Sigmoid colon (tissue), 7 donors: ENCODE results near the gene GNAI2. TPM values are rescaled to one million over a fixed set of nuclear protein-coding genes. Genes with fewer than 3 reads are reported as not detected.

Experiments used
- DNase-seq: peaks from one replicate; pipeline ENCODE4 v3.0.0-alpha.2; 2019
- H3K27ac ChIP-seq, 4 donors: fragments of 200-600 bp; sonication (generic); one replicate each; pipeline ENCODE4 v1.5.1; 2016 to 2019; ENCODE audit warnings: mild to moderate bottlenecking in 1 of 4
- H3K27me3 ChIP-seq, 3 donors: fragments of 200-600 bp; sonication (generic); one replicate each; pipeline ENCODE4 v1.5.1; 2019; ENCODE audit warnings: mild to moderate bottlenecking in 1 of 3
- H3K36me3 ChIP-seq, 4 donors: fragments of 200-600 bp; sonication (generic); one replicate each; pipeline ENCODE4 v1.5.1; 2016 to 2019
- H3K4me1 ChIP-seq, 4 donors: fragments of 200-600 bp; sonication (generic); one replicate each; pipeline ENCODE4 v1.5.1; 2017 to 2019
- H3K4me3 ChIP-seq, 4 donors: fragments of 200-600 bp; sonication (generic); one replicate each; pipeline ENCODE4 v1.5.1; 2017 to 2019; ENCODE audit warnings: mild to moderate bottlenecking in 2 of 4, moderate library complexity in 1 of 4
- H3K9me3 ChIP-seq, 4 donors: fragments of 200-600 bp in 3 of 4; sonication (generic) in 3 of 4; one replicate each; pipeline versions ENCODE4 v1.5.1 to v1.6.1; 2013 to 2019
- EP300 ChIP-seq, 4 donors: sonication (generic); formaldehyde crosslinking; IDR thresholded peaks; one replicate each; pipeline ENCODE4 v1.6.1; 2017; ENCODE audit warnings: antibody characterized with exemption in 4 of 4
- POLR2A ChIP-seq, 2 donors: fragments of 450-650 bp; IDR thresholded peaks; one replicate each; pipeline ENCODE4 v1.6.1; 2016; ENCODE audit warnings: antibody characterized with exemption in 2 of 2, mild to moderate bottlenecking in 2 of 2, moderate library complexity in 2 of 2
- POLR2AphosphoS5 ChIP-seq, 4 donors: sonication (generic); formaldehyde crosslinking; IDR thresholded peaks; one replicate each; pipeline ENCODE4 v1.6.1; 2017; ENCODE audit warnings: antibody characterized with exemption in 4 of 4
- WGBS, 2 donors: extraction: QIAGEN DNeasy Blood & Tissue Kit; methylation state at CpG; one replicate each; pipeline ENCODE4 v1.1.7; 2013; 5-methylcytosine and 5-hydroxymethylcytosine counted together
- intact Hi-C: fragments of 100-400 bp; cut with DNase I; formaldehyde crosslinking; loops from one replicate; pipeline ENCODE4 v1.15.1; 2023
- polyA plus RNA-seq, 3 donors: library from polyadenylated mRNA; stranded (reverse); fragments of 200-250 nt; gene quantifications; one replicate each; pipeline ENCODE4 v1.2.3, GENCODE V29; 2013
- total RNA-seq, 4 donors: library from RNA; depleted of rRNA; stranded (reverse); fragments of >200 nt; gene quantifications; one replicate each; pipeline ENCODE4 v1.1.0, GENCODE V29; 2016
- TF ChIP-seq, protein P1 (sequence below), 4 experiments: fragments of 450-650 bp in 3 of 4; fragments of 200-600 bp in 1 of 4; IDR thresholded peaks; one replicate each; pipeline ENCODE4 v1.5.1; 2016 to 2019; ENCODE audit warnings: antibody characterized with exemption in 4 of 4, mild to moderate bottlenecking in 3 of 4, moderate library complexity in 2 of 4
- donor health status: healthy with polysubstance abuse.
- donor health status: Bipolar disorder and iron deficiency.
- donor health status: healthy.

The GNAI2 gene
- total and polyA plus RNA-seq, 7 donors, result 43.9 to 171 (median 149) TPM

DNA sequence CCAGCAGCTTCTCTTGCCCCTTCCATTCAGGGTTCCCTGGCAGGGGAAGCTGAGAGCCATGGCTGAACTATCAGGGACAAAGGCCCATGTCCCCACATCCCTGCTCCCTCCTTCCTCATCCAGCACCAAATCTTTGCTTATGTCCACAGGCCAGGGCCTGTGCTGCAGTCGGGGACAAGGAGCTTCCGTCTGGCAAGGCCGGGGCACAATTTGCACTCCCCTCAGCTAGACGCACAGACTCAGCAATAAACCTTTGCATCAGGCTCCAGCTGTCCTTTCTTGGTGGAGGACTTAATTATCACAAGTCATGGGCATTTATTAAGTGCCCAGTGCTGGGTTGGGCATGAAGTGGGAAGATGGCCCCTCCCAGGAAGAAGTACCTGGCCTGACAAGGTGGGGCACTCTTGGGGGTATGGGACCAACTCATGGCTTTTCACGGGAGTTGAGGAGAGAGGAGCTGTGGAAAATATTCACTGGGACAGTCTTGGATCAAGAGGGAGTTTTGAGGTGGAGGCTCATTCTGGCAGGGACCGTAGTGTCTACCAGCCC lies 39.7 kb upstream of the GNAI2 start:
- intact Hi-C loops, result no loop called here
- no peaks in the 10 kb centered on the region for H3K36me3 ChIP-seq
- no peaks in the 10 kb centered on the region for H3K9me3 ChIP-seq
- TF ChIP-seq EP300 (IDR thresholded peaks at IDR 0.05) (no peak), POLR2A (IDR thresholded peaks at IDR 0.05) (no peak), POLR2AphosphoS5 (IDR thresholded peaks at IDR 0.05) (no peak)
- TF ChIP-seq, protein P1, sequence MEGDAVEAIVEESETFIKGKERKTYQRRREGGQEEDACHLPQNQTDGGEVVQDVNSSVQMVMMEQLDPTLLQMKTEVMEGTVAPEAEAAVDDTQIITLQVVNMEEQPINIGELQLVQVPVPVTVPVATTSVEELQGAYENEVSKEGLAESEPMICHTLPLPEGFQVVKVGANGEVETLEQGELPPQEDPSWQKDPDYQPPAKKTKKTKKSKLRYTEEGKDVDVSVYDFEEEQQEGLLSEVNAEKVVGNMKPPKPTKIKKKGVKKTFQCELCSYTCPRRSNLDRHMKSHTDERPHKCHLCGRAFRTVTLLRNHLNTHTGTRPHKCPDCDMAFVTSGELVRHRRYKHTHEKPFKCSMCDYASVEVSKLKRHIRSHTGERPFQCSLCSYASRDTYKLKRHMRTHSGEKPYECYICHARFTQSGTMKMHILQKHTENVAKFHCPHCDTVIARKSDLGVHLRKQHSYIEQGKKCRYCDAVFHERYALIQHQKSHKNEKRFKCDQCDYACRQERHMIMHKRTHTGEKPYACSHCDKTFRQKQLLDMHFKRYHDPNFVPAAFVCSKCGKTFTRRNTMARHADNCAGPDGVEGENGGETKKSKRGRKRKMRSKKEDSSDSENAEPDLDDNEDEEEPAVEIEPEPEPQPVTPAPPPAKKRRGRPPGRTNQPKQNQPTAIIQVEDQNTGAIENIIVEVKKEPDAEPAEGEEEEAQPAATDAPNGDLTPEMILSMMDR (IDR thresholded peaks at IDR 0.05), result no peak
- no peak overlapping the region for H3K4me3 ChIP-seq
- H3K27me3 ChIP-seq, result peaks cover 22 to 74% (median 47%) of the 10 kb centered on the region in 3 donors
- peaks cover 0 to 24% (median 24%) of the 10 kb centered on the region in 4 donors for H3K4me1 ChIP-seq
- no peak overlapping the region for H3K27ac ChIP-seq
- WGBS, 2 donors, result 64 to 77% methylated on average over 6 of the region's 6 CpGs
- DNase-seq, result no peak

DNA sequence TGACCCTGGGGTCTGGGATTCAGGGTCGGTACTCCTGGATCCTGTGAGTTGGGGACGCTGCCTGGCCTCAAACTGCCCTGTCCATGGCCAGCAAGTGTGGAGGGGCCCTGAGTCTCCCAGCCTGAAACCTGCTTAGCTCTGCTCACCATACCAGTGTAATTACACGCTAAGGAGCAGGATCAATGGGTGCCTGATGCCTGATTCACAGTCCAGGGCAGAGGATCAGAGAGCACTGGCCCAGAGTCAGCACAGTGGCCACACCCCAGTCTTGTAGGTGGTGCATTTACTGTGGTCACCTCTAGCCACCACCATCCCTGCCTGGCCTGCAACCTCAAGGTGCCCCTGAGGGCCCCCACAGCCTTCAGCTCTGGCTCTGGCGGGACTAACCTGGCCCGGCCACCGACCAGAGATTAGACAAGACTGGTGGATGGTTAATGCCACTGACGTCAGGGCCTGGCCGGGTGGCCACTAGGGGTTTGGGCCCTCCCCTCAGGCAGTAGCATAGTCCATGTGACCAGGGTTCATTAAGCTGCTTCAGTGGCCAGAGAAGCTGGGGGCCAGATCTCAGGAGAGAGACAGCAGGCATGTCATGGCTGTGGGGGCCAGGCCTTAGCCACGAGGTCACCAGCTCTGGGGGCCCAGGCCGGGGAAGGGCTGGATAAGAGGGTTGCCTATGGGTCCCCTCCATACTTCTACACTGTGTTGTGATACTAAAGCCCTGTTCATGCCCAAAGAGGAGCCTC lies 34.3 kb upstream of the GNAI2 start:
- no peak for DNase-seq
- H3K36me3 ChIP-seq, result no peaks in the 10 kb centered on the region
- WGBS, 2 donors, result 84% methylated on average over 10 of the region's 10 CpGs
- peaks cover 28 to 78% (median 67%) of the 10 kb centered on the region in 3 donors for H3K27me3 ChIP-seq
- H3K9me3 ChIP-seq, result no peaks in the 10 kb centered on the region
- TF ChIP-seq EP300 (IDR thresholded peaks at IDR 0.05) (no peak), POLR2AphosphoS5 (IDR thresholded peaks at IDR 0.05) (no peak), POLR2A (IDR thresholded peaks at IDR 0.05) (no peak)
- TF ChIP-seq, protein P1 (IDR thresholded peaks at IDR 0.05), result no peak
- peaks cover 0 to 16% (median 15%) of the 10 kb centered on the region in 4 donors for H3K4me1 ChIP-seq
- intact Hi-C loops, result no loop called here
- H3K27ac ChIP-seq, result no peak overlapping the region
- H3K4me3 ChIP-seq, result no peak overlapping the region

DNA sequence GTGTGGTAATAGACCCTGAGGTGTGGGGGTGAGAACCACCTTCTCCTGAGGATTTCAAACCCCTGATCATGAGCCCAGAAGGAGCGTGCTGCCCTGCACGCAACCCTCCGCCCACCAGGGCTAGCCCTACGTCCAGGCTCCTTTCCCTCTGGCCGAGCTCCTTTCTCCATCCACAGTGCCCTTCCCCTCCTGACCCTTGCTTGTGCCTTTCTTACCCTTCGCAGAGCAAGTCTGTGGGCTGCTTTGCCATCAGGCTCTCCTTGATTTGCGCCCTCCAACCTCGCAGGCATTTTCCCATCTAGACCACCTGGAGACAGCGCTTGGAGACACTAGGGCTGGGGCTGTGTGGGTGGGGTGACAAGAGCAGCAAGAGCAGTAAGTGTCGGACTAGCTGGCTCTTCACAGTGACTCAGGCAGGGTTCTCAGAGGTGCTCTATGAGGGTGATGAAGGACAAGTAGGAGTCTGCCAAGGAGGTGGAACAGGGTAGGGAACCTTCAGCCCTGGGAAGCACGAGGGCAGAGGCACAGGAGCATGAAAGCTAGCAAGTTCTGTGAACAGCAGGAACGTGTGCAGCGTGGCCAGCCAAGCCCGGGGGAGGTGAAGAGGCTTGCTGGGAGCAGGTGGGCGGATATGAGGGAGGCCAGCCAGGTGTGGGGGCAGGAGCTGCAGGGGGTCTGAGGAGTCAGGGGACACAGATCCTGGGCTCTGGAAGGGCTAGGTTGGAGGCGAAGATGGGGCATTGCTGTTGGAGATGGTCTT lies 33.5 kb upstream of the GNAI2 start:
- Histone ChIP-seq H3K27me3 (peaks cover 28 to 84% (median 68%) of the 10 kb centered on the region in 3 donors), H3K36me3 (no peaks in the 10 kb centered on the region), H3K4me3 (no peak overlapping the region), H3K4me1 (peaks cover 0 to 16% (median 15%) of the 10 kb centered on the region in 4 donors), H3K9me3 (no peaks in the 10 kb centered on the region), H3K27ac (no peak overlapping the region)
- TF ChIP-seq EP300 (IDR thresholded peaks at IDR 0.05) (no peak), POLR2AphosphoS5 (IDR thresholded peaks at IDR 0.05) (no peak), POLR2A (IDR thresholded peaks at IDR 0.05) (no peak)
- TF ChIP-seq, protein P1 (IDR thresholded peaks at IDR 0.05), result no peak
- WGBS, 2 donors, result 83 to 87% methylated on average over 16 of the region's 16 CpGs
- intact Hi-C loops, result no loop called here
- no peak for DNase-seq

DNA sequence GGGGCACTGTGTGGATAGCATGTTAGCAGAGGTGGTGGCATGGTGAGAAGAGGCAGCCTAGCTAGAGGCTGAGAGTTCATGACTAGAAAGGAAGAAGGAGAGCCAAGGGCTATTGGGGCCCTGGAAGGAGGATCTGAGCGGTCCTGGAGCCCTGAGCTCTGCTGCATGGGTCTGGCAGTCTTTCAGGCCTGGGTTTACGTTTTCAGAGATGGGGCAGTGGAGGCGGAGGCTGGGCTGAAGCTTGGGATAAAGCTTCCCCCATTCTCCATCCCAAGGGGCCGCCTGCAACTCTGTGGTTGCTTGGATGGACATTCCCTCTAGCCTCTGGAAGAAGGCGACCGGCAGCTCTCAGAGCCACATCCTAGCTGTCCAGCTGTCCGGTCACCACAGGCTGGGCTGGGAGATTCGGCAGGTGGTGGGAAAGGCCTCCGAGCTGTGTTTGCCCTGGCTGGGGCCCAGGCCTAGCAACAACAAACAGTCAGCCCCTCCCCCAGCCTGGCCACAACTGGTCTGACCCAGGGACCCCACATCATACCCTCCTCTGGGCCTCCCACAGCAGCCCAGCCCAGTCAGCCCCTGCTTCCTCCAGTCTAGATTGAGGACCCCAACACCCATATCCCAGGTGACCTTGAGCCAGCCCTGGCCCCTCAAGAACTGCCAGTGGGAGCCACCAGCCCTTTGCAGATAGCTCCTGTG lies 32.7 kb upstream of the GNAI2 start:
- WGBS, 2 donors, result 69 to 82% methylated on average over 9 of the region's 9 CpGs
- intact Hi-C loops, result no loop called here
- Histone ChIP-seq H3K27ac (no peak overlapping the region), H3K27me3 (peaks cover 28 to 84% (median 68%) of the 10 kb centered on the region in 3 donors), H3K4me1 (peaks cover 0 to 16% (median 15%) of the 10 kb centered on the region in 4 donors), H3K9me3 (no peaks in the 10 kb centered on the region), H3K4me3 (no peak overlapping the region), H3K36me3 (no peaks in the 10 kb centered on the region)
- DNase-seq, result no peak
- TF ChIP-seq, protein P1 (IDR thresholded peaks at IDR 0.05), result no peak
- TF ChIP-seq EP300 (IDR thresholded peaks at IDR 0.05) (no peak), POLR2A (IDR thresholded peaks at IDR 0.05) (no peak), POLR2AphosphoS5 (IDR thresholded peaks at IDR 0.05) (no peak)
